ENCODE measurements around the gene DHRS7B. TPM values are rescaled to one million over a fixed set of nuclear protein-coding genes. Genes with fewer than 3 reads are reported as not detected.

The DHRS7B gene
- total and polyA plus RNA-seq, 8 donors = 7.3 to 30.4 (median 12.8) TPM

GRCh38 chr17:21090902-21091618 is 35.7 kb upstream of the DHRS7B start:
- no peaks in the 10 kb centered on the region for H3K9me3 ChIP-seq
- no peak overlapping the region for H3K27ac ChIP-seq
- FAIRE-seq = no peak
- ATAC-seq = no peak
- no peak for DNase-seq
- H3K4me1 ChIP-seq = no peaks in the 10 kb centered on the region
- WGBS, 2 donors = 66 to 73% methylated on average over 4 of the region's 4 CpGs
- H3K36me3 ChIP-seq = no peaks in the 10 kb centered on the region
- intact Hi-C loops (cut with DNase I) = loop anchor here in 1 of 3 donors (10.0 kb wide), 1 partner anchor 64 kb away; no protein-coding TSS in a partner anchor
- TF ChIP-seq CTCF (IDR thresholded peaks at IDR 0.05) = no peak
- no peak overlapping the region for H3K4me3 ChIP-seq
- no peaks in the 10 kb centered on the region for H3K27me3 ChIP-seq

- no peaks in the 10 kb centered on the region for H3K9me3 ChIP-seq
- DNase-seq (no peak), FAIRE-seq (no peak), ATAC-seq (no peak)
- no peaks in the 10 kb centered on the region for H3K27me3 ChIP-seq
- H3K36me3 ChIP-seq = no peaks in the 10 kb centered on the region
- H3K4me3 ChIP-seq = no peak overlapping the region
- H3K27ac ChIP-seq = no peak overlapping the region
- 74 to 77% methylated on average over 5 of the region's 5 CpGs for WGBS, 2 donors
- no peak for TF ChIP-seq CTCF (IDR thresholded peaks at IDR 0.05)
- peaks cover 0 to 4% (median 0%) of the 10 kb centered on the region in 3 donors for H3K4me1 ChIP-seq
- intact Hi-C loops (cut with DNase I) = loop anchor here in 1 of 3 donors (10.0 kb wide), 1 partner anchor 60 kb away; no protein-coding TSS in a partner anchor
Observed at GRCh38 chr17:21094298-21094704, 32.5 kb upstream of the DHRS7B start.

DNA sequence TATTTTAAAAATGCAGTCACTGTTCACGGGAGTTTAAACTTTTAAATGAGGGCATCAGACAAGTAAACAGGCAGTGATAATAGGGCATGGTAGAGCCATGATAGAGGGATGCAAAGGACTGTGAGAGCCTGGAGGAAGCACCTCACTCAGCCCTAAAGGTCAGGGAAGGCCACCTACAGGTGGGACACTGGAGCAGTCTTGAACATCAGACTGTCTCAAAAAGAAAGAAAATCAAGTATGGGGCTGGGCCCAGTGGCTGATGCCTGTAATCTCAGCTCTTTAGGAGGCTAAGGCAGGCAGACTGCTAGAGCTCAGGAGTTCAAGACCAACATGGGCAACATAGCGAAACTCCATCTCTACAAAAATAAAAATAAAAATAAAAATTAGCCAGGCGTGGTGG is 31.0 kb upstream of the DHRS7B start:
- H3K27me3 ChIP-seq = no peaks in the 10 kb centered on the region
- intact Hi-C loops (cut with DNase I) = loop anchor here in 1 of 3 donors (10.0 kb wide), 1 partner anchor 59 kb away; no protein-coding TSS in a partner anchor
- no peak for TF ChIP-seq CTCF (IDR thresholded peaks at IDR 0.05)
- DNase-seq (no peak), ATAC-seq (no peak), FAIRE-seq (no peak)
- no peaks in the 10 kb centered on the region for H3K36me3 ChIP-seq
- H3K9me3 ChIP-seq = no peaks in the 10 kb centered on the region
- WGBS, 2 donors = 76 to 82% methylated on average over 3 of the region's 3 CpGs
- peaks cover 0 to 6% (median 0%) of the 10 kb centered on the region in 3 donors for H3K4me1 ChIP-seq
- no peak overlapping the region for H3K27ac ChIP-seq
- no peak overlapping the region for H3K4me3 ChIP-seq

GRCh38 chr17:21096874-21097273 is 29.9 kb upstream of the DHRS7B start:
- FAIRE-seq (no peak), DNase-seq (no peak), ATAC-seq (no peak)
- TF ChIP-seq CTCF (IDR thresholded peaks at IDR 0.05) = no peak
- peaks cover 0 to 6% (median 0%) of the 10 kb centered on the region in 3 donors for H3K4me1 ChIP-seq
- intact Hi-C loops (cut with DNase I) = loop anchor here in 1 of 3 donors (10.0 kb wide), 1 partner anchor 58 kb away; no protein-coding TSS in a partner anchor
- no peaks in the 10 kb centered on the region for H3K36me3 ChIP-seq
- no peaks in the 10 kb centered on the region for H3K9me3 ChIP-seq
- no peaks in the 10 kb centered on the region for H3K27me3 ChIP-seq
- no peak overlapping the region for H3K4me3 ChIP-seq
- WGBS, 2 donors = 56 to 64% methylated on average over 2 of the region's 2 CpGs
- no peak overlapping the region for H3K27ac ChIP-seq

All from pancreas (tissue), 10 donors.